Caco-2 (cell line): ENCODE measurements around the gene RALGPS1. TPM values are rescaled to one million over a fixed set of nuclear protein-coding genes. Genes with fewer than 3 reads are reported as not detected.
A peak's percentile ranks its signal among the peaks of the same experiment; 100 is the strongest.

ENCODE experiments used
- BruUV-seq: library from RNA; stranded (reverse); fragments of 400-500 nt; replicated peaks from 2 replicates; lab custom pipeline; 2021; lab: Mats Ljungman, UMichigan
- CTCF ChIA-PET: fragments of 300-600 bp; sonication (Branson Sonifier 250); formaldehyde crosslinking; loops from one replicate; lab custom pipeline; 2022; ENCODE audit warnings: antibody characterized with exemption; lab: Charles Lee
- POLR2A ChIA-PET: fragments of 300-600 bp; sonication (Branson Sonifier 250); formaldehyde crosslinking; loops from one replicate; lab custom pipeline; 2022; ENCODE audit warnings: antibody characterized with exemption; lab: Charles Lee
- DNase-seq, 2 experiments: peaks; one replicate each; pipeline versions ENCODE4 v3.0.0 to v3.0.0-alpha.2; 2020 to 2022
- H3K27me3 ChIP-seq: replicated peaks from 2 replicates; pipeline ENCODE4 v1.6.0; 2011; ENCODE audit warnings: low read length; ENCODE audit not compliant: control insufficient read depth, insufficient read depth
- H3K36me3 ChIP-seq: 2 replicates; pipeline ENCODE4 v1.5.1; 2011; ENCODE audit warnings: low read length; ENCODE audit not compliant: control insufficient read depth, insufficient read depth
- H3K4me1 ChIP-seq: fragments of 250-450 bp; sonication (Bioruptor Pico); 2 replicates; pipeline ENCODE4 v1.5.1; 2020; ENCODE audit warnings: mild to moderate bottlenecking
- H3K4me3 ChIP-seq: 2 replicates; pipeline ENCODE4 v1.5.1; 2011; ENCODE audit warnings: low read depth, mild to moderate bottlenecking, control low read depth, low read length
- H3K9me3 ChIP-seq: fragments of 250-450 bp; sonication (Bioruptor Pico); 2 replicates; pipeline ENCODE4 v1.5.1; 2020; ENCODE audit warnings: mild to moderate bottlenecking, moderate library complexity
- H3K27ac Mint-ChIP-seq: one replicate; pipeline ENCODE4 v1.8.0; 2022; ENCODE audit warnings: mixed read lengths; ENCODE audit not compliant: unreplicated experiment
- H3K27me3 Mint-ChIP-seq: one replicate; pipeline ENCODE4 v1.8.0; 2022; ENCODE audit warnings: mixed read lengths; ENCODE audit not compliant: insufficient read depth, unreplicated experiment
- H3K36me3 Mint-ChIP-seq: one replicate; pipeline ENCODE4 v1.8.0; 2022; ENCODE audit warnings: mild to moderate bottlenecking, mixed read lengths; ENCODE audit not compliant: insufficient read depth, unreplicated experiment
- H3K4me1 Mint-ChIP-seq: one replicate; pipeline ENCODE4 v1.8.0; 2022; ENCODE audit warnings: low read depth, mixed read lengths; ENCODE audit not compliant: unreplicated experiment
- H3K4me3 Mint-ChIP-seq: one replicate; pipeline ENCODE4 v1.8.0; 2022; ENCODE audit warnings: mild to moderate bottlenecking, moderate library complexity, mixed read lengths; ENCODE audit not compliant: unreplicated experiment
- H3K9me3 Mint-ChIP-seq: one replicate; pipeline ENCODE4 v1.8.0; 2022; ENCODE audit warnings: mixed read lengths; ENCODE audit not compliant: unreplicated experiment
- intact Hi-C: fragments of 100-400 bp; cut with micrococcal nuclease; formaldehyde crosslinking; loops from one replicate; pipeline ENCODE4 v1.10.0; 2022; ENCODE audit not compliant: unreplicated experiment
- total RNA-seq: library from RNA; stranded (reverse); gene quantifications from 2 replicates; pipeline ENCODE4 v1.2.3, GENCODE V29; 2022
- TF ChIP-seq, protein P1 (sequence below), 2 experiments: fragments of 200-600 bp in 1 of 2; IDR thresholded peaks; 1 replicate in 1 of 2; 2 replicates in 1 of 2; pipeline versions ENCODE4 v1.5.1 to v1.8.0; 2011 to 2022; ENCODE audit warnings: antibody characterized with exemption in 1 of 2, control low read depth in 1 of 2, inconsistent platforms in 1 of 2, low read depth in 1 of 2, low read length in 1 of 2, mild to moderate bottlenecking in 1 of 2, moderate library complexity in 1 of 2; ENCODE audit not compliant: insufficient read depth in 1 of 2, severe bottlenecking in 1 of 2, unreplicated experiment in 1 of 2

Gene RALGPS1
- total RNA-seq, 1 experiment from 2014 or later = 41.5 TPM

DNA sequence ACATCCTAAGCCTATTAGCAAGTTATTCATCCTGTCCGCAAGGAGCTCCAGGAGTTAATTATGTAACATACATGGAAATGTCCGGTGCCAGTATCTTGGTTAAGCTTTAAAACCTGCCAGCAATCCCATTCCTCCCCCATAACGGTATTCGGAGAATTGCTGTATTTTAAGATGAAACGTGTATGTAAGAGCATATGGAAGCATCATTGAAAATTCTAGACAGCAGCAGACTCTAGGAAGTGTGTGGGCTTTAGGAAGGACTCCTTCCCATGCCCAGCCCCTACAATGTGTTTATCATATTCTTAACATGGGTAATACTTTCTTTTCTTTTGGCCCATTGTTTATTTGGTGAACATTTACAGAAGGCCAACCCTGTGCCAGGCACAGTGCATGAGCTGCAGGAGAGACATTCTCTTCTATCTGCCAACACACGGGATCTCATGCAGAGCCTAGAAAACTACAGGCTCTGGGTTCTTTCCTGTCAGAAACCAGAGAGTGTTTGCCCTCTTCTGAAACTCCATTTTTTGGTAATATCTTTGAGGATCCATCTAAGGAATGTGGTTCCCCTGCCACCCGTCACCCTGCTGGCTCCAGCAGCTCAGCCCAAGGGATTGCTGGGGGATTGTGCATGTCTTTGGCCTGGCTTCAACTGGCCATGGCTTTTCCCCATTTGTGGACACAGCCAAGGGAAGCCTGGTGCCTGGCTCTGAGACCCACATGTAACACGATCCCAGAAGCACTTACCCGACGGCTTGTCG lies 192.8 kb downstream of the RALGPS1 start:
- Histone ChIP-seq H3K4me1 (peaks cover 9% of the 10 kb centered on the region; the same call in 1 of the 2 replicates), H3K36me3 (no peaks in the 10 kb centered on the region), H3K4me3 (no peak overlapping the region), H3K27me3 (no peaks in the 10 kb centered on the region), H3K9me3 (no peaks in the 10 kb centered on the region)
- H3K4me1 Mint-ChIP-seq = peaks cover 17% of the 10 kb centered on the region
- BruUV-seq = no TSS peak
- H3K27me3 Mint-ChIP-seq = no peaks in the 10 kb centered on the region
- intact Hi-C loops = no loop called here
- POLR2A ChIA-PET = no interaction called here
- DNase-seq = no peak
- no peaks in the 10 kb centered on the region for H3K9me3 Mint-ChIP-seq
- TF ChIP-seq, protein P1, sequence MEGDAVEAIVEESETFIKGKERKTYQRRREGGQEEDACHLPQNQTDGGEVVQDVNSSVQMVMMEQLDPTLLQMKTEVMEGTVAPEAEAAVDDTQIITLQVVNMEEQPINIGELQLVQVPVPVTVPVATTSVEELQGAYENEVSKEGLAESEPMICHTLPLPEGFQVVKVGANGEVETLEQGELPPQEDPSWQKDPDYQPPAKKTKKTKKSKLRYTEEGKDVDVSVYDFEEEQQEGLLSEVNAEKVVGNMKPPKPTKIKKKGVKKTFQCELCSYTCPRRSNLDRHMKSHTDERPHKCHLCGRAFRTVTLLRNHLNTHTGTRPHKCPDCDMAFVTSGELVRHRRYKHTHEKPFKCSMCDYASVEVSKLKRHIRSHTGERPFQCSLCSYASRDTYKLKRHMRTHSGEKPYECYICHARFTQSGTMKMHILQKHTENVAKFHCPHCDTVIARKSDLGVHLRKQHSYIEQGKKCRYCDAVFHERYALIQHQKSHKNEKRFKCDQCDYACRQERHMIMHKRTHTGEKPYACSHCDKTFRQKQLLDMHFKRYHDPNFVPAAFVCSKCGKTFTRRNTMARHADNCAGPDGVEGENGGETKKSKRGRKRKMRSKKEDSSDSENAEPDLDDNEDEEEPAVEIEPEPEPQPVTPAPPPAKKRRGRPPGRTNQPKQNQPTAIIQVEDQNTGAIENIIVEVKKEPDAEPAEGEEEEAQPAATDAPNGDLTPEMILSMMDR (IDR thresholded peaks at IDR 0.05; ENCODE audit: insufficient read depth in 1 of 2, low read depth in 1 of 2, low read length in 1 of 2, severe bottlenecking in 1 of 2, unreplicated experiment in 1 of 2) = no peak
- no peak overlapping the region for H3K4me3 Mint-ChIP-seq
- H3K36me3 Mint-ChIP-seq = peaks cover 9% of the 10 kb centered on the region
- CTCF ChIA-PET = no interaction called here
- peak overlapping the region; percentile 32 for H3K27ac Mint-ChIP-seq

DNA sequence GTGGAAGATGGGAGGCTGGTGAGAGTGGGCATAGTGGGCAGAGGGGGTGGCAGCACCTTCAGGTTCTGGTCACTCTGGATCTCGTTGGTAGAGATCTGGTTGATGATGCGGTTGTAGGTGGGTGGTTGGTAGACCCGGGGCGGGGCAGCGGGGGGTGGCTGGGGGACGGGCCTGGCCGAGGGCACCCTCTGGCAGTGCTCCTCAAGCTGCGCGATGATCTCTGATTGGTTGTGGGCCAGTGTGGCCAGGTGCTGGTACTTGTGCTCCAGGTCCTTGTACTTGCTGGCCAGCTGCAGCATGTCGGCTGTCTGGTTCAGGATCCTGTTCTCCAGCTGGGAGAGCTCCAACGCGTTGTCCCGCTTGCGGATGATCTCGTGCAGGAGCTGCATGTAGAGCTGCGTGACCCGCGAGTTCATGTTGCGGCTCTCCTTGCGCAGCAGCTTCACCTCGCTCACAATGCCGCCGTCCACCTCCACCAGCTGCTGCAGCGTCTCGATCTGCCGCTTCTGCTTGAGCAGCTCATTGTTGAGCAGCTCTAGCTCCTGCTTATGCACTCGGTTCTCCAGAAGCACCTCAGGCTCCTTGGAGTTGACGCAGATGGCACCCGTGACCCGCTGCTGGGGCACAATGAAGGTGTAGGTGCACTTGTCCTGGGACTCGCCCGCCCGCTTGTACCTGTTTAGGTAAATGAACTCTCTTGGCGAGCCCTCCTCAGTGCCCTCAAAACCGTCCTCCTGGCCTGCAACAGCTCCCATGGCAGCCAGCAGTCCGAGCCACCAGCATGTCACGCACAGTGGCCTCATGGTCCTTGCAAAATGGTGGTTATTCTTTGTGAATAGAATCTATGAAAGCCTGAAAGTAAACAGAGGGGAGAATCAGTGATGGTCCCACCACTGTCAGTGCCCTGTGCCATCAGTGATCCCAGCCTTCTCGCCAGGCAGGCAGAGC lies 193.6 kb downstream of the RALGPS1 start:
- CTCF ChIA-PET = no interaction called here
- intact Hi-C loops = no loop called here
- POLR2A ChIA-PET = no interaction called here

DNA sequence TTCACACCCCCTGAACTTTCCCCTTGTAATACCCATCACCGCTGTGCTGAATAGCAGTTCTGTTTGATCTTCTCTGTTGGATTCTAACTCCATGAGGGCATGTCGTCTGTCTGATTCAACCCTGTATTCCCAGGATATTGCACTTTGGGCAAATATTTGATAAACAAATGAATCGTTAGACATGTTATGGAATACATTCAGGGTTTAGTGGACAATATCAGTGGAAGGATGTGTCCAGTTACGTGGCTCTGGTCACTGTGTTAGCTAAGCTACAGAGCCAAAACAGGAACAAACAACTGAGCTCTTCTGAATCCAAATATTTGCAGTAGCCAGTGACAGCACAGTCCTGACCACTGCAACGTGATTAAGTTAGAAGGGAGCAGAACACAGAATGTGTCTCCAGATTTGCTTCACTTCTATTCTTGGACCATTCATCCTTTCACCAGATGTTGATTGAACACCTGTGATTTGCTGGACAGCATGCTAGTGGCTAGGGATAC lies 194.7 kb downstream of the RALGPS1 start:
- Histone ChIP-seq H3K4me1 (peaks cover 16% of the 10 kb centered on the region), H3K27me3 (no peaks in the 10 kb centered on the region), H3K4me3 (no peak overlapping the region), H3K36me3 (no peaks in the 10 kb centered on the region), H3K9me3 (no peaks in the 10 kb centered on the region)
- TF ChIP-seq, protein P1 (IDR thresholded peaks at IDR 0.05; ENCODE audit: insufficient read depth in 1 of 2, low read depth in 1 of 2, low read length in 1 of 2, severe bottlenecking in 1 of 2, unreplicated experiment in 1 of 2) = no peak
- ChIA-PET POLR2A (no interaction called here), CTCF (no interaction called here)
- Mint-ChIP-seq H3K36me3 (no peaks in the 10 kb centered on the region), H3K4me1 (peaks cover 17% of the 10 kb centered on the region), H3K27me3 (no peaks in the 10 kb centered on the region), H3K9me3 (no peaks in the 10 kb centered on the region), H3K27ac (no peak overlapping the region), H3K4me3 (no peak overlapping the region)
- BruUV-seq = no TSS peak
- intact Hi-C loops = no loop called here
- DNase-seq = no peak

More for the DNA sequence above, 193.6 kb downstream of the RALGPS1 start:
- Histone ChIP-seq H3K36me3 (no peaks in the 10 kb centered on the region), H3K27me3 (no peaks in the 10 kb centered on the region), H3K9me3 (no peaks in the 10 kb centered on the region), H3K4me3 (no peak overlapping the region), H3K4me1 (peaks cover 15% of the 10 kb centered on the region)
- Mint-ChIP-seq H3K9me3 (no peaks in the 10 kb centered on the region), H3K27ac (peak overlapping the region; percentile 32), H3K27me3 (no peaks in the 10 kb centered on the region), H3K4me1 (peaks cover 17% of the 10 kb centered on the region), H3K36me3 (peaks cover under 1% of the 10 kb centered on the region), H3K4me3 (no peak overlapping the region)
- BruUV-seq = no TSS peak
- TF ChIP-seq, protein P1 (IDR thresholded peaks at IDR 0.05; ENCODE audit: insufficient read depth in 1 of 2, low read depth in 1 of 2, low read length in 1 of 2, severe bottlenecking in 1 of 2, unreplicated experiment in 1 of 2) = no peak
- no peak for DNase-seq
